CD8-positive, alpha-beta memory T cell (primary cell): ENCODE data around the gene NAE1. TPM values are rescaled to one million over a fixed set of nuclear protein-coding genes. Genes with fewer than 3 reads are reported as not detected.
"Not testable (repeated sequence)": the region's sequence is repeated elsewhere in the genome, so short reads cannot be mapped to it uniquely, and the experiment has no call there.

Experiments used
- CTCF ChIA-PET: fragments of 350-600 bp; sonication (Branson Sonifier 250); formaldehyde crosslinking; loops from one replicate; lab custom pipeline; 2021; ENCODE audit warnings: antibody characterized with exemption; lab: Charles Lee
- POLR2A ChIA-PET: fragments of 350-600 bp; sonication (Branson Sonifier 250); formaldehyde crosslinking; loops from one replicate; lab custom pipeline; 2021; ENCODE audit warnings: antibody characterized with exemption; lab: Charles Lee
- DNase-seq, 5 donors: peaks; one replicate each; pipeline versions ENCODE4 v3.0.0 to v3.0.0-alpha.2; 2020 to 2022; ENCODE audit warnings: mixed read lengths in 1 of 5
- H3K27ac ChIP-seq: one replicate; pipeline ENCODE4 v1.7.0; 2013; ENCODE audit warnings: low read depth, mild to moderate bottlenecking, low read length, moderate library complexity
- H3K27me3 ChIP-seq: 2 replicates; pipeline ENCODE4 v1.7.0; 2013; ENCODE audit warnings: low read length, mild to moderate bottlenecking; ENCODE audit not compliant: insufficient read depth, poor library complexity, severe bottlenecking
- H3K36me3 ChIP-seq: 2 replicates; pipeline ENCODE4 v1.7.0; 2013; ENCODE audit warnings: mild to moderate bottlenecking, low read length, moderate library complexity; ENCODE audit not compliant: insufficient read depth
- H3K4me1 ChIP-seq: 2 replicates; pipeline ENCODE4 v1.7.0; 2013; ENCODE audit warnings: mild to moderate bottlenecking, low read length, moderate library complexity; ENCODE audit not compliant: insufficient read depth
- H3K4me3 ChIP-seq: 2 replicates; pipeline ENCODE4 v1.7.0; 2013; ENCODE audit warnings: mild to moderate bottlenecking, low read length
- H3K9me3 ChIP-seq: 2 replicates; pipeline ENCODE4 v1.7.0; 2013; ENCODE audit warnings: mild to moderate bottlenecking, low read length
- H3K27ac Mint-ChIP-seq, 8 donors: one replicate each; pipeline ENCODE4 v1.8.0; 2020 to 2021; ENCODE audit warnings: mixed read lengths in 8 of 8, mild to moderate bottlenecking in 6 of 8, inconsistent platforms in 3 of 8, moderate library complexity in 3 of 8
- H3K27me3 Mint-ChIP-seq, 2 donors: one replicate each; pipeline ENCODE4 v1.8.0; 2020 to 2021; ENCODE audit warnings: mixed read lengths in 2 of 2, mild to moderate bottlenecking in 1 of 2, moderate library complexity in 1 of 2
- H3K36me3 Mint-ChIP-seq, 3 donors: one replicate each; pipeline ENCODE4 v1.8.0; 2020 to 2021; ENCODE audit warnings: mixed read lengths in 3 of 3, inconsistent platforms in 1 of 3, mild to moderate bottlenecking in 1 of 3
- H3K4me1 Mint-ChIP-seq, 3 donors: one replicate each; pipeline ENCODE4 v1.8.0; 2020 to 2021; ENCODE audit warnings: mixed read lengths in 3 of 3, inconsistent platforms in 1 of 3, mild to moderate bottlenecking in 1 of 3
- H3K4me3 Mint-ChIP-seq, 7 donors: one replicate each; pipeline ENCODE4 v1.8.0; 2020 to 2021; ENCODE audit warnings: mixed read lengths in 7 of 7, mild to moderate bottlenecking in 6 of 7, moderate library complexity in 4 of 7, inconsistent platforms in 2 of 7
- H3K9me3 Mint-ChIP-seq, 5 donors: one replicate each; pipeline ENCODE4 v1.8.0; 2020 to 2022; ENCODE audit warnings: mixed read lengths in 5 of 5, mild to moderate bottlenecking in 3 of 5, moderate library complexity in 2 of 5, inconsistent platforms in 1 of 5
- polyA plus RNA-seq: library from polyadenylated mRNA; unstranded; fragments of 300-500 nt; fragmentation: Illumina TruSeq; gene quantifications from one replicate; pipeline ENCODE4 v1.2.3, GENCODE V29; 2021
- total RNA-seq, 2 experiments: library from RNA; stranded (reverse); gene quantifications; one replicate each; pipeline ENCODE4 v1.2.3, GENCODE V29; 2021

The NAE1 gene
- total and polyA plus RNA-seq, 3 experiments from 2014 or later, result 76.6 to 110 (median 105) TPM

DNA sequence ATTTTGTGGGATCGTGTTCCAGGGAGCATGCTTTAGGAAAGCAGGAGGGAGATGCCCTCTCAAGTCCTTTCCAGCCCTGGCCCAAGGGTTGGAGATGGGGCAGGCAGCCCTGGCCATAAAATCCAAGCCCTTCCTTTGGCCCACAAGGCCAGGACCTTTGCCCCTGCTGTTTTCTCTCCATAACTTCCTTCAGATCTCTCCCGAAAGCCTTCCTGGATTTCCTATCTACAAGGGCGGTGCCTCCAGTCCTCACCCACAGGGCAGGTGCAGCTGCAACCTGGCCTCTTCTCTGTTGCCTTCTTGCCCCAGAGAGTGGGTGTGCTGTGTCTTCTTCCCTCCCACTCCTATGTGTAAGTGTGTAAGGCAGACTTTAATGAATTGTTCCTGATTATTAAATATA lies 41.1 kb upstream of the NAE1 start:
- CTCF ChIA-PET, result interaction anchor here (1.4 to 3.6 kb wide), 5 partner anchors 14 to 221 kb away, joined by 4 to 42 read pairs (median 5); partner anchors contain the start of gene NAE1
- POLR2A ChIA-PET, result interaction anchor here (0.5 kb wide), 1 partner anchor 265 kb away, joined by 3 read pairs; no protein-coding TSS in a partner anchor
- peak overlapping the region in 4 of 7 donors; percentile 8 to 65 (median 34) for H3K4me3 Mint-ChIP-seq

GRCh38 chr16:66871363-66871762 lies 40.6 kb upstream of the NAE1 start:
- H3K4me1 ChIP-seq, result peaks cover 17% of the 10 kb centered on the region
- not testable (repeated sequence) for H3K27me3 ChIP-seq, H3K9me3 Mint-ChIP-seq, H3K27me3 Mint-ChIP-seq, H3K9me3 ChIP-seq, H3K27ac ChIP-seq, DNase-seq, H3K36me3 Mint-ChIP-seq, H3K4me3 ChIP-seq, H3K36me3 ChIP-seq
- peaks cover 28 to 29% (median 28%) of the 10 kb centered on the region in 3 donors for H3K4me1 Mint-ChIP-seq
- ChIA-PET CTCF (interaction anchor here (0.9 to 3.6 kb wide), 3 partner anchors 9 to 221 kb away, joined by 4 to 42 read pairs (median 5); partner anchors contain the start of genes NAE1 and PDP2), POLR2A (interaction anchor here (0.5 kb wide), 1 partner anchor 265 kb away, joined by 3 read pairs; no protein-coding TSS in a partner anchor)
- peak overlapping the region in 3 of 7 donors; percentile 8 to 48 (median 41) for H3K4me3 Mint-ChIP-seq
- H3K27ac Mint-ChIP-seq, result peak overlapping the region in 1 of 8 donors; percentile 70

More for the DNA sequence above, 41.1 kb upstream of the NAE1 start:
- no peaks in the 10 kb centered on the region for H3K9me3 Mint-ChIP-seq
- H3K27me3 ChIP-seq, result no peaks in the 10 kb centered on the region
- no peak overlapping the region for H3K27ac ChIP-seq
- no peak overlapping the region for H3K4me3 ChIP-seq
- no peaks in the 10 kb centered on the region for H3K36me3 ChIP-seq
- peaks cover 17% of the 10 kb centered on the region for H3K4me1 ChIP-seq
- peak overlapping the region in 2 of 8 donors; percentile 43 to 79 for H3K27ac Mint-ChIP-seq
- peaks cover 28 to 29% (median 28%) of the 10 kb centered on the region in 3 donors for H3K4me1 Mint-ChIP-seq
- H3K27me3 Mint-ChIP-seq, result peaks cover 0 to 4% of the 10 kb centered on the region in 2 donors
- no peak for DNase-seq
- no peaks in the 10 kb centered on the region for H3K9me3 ChIP-seq
- no peaks in the 10 kb centered on the region for H3K36me3 Mint-ChIP-seq

DNA sequence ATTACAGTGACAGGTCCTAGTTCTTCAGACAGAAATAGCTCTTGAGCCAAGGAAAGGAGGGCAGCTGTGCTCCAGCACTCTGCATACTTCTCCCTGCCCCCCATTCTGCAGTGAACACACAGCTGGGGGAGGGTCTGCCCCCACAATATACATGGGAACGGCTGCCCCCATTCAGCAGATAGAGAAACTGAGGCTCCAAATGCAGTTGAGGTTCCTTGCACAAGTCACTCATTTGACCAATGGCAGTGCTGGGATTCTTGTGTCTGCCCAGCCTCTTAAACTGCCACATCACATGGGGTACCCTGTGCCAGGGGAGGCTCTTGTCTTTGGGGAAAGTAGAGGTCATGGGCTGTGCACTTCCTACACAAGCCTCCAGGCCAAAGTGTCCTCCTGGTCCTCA lies 38.6 kb upstream of the NAE1 start:
- H3K9me3 Mint-ChIP-seq, result no peaks in the 10 kb centered on the region
- Histone ChIP-seq H3K27me3 (no peaks in the 10 kb centered on the region), H3K9me3 (no peaks in the 10 kb centered on the region), H3K27ac (no peak overlapping the region), H3K4me1 (peaks cover 11% of the 10 kb centered on the region), H3K4me3 (no peak overlapping the region), H3K36me3 (no peaks in the 10 kb centered on the region)
- H3K27me3 Mint-ChIP-seq, result peaks cover 0 to 4% of the 10 kb centered on the region in 2 donors
- no peak overlapping the region for H3K4me3 Mint-ChIP-seq
- no peak for DNase-seq
- ChIA-PET POLR2A (interaction anchor here (1.7 kb wide), 1 partner anchor 39 kb away, joined by 8 read pairs; the partner anchor contains the start of gene NAE1), CTCF (interaction anchor here (0.8 to 3.4 kb wide), 9 partner anchors 9 to 464 kb away, joined by 3 to 58 read pairs (median 5); partner anchors contain the start of genes NAE1 and PDP2)
- no peak overlapping the region for H3K27ac Mint-ChIP-seq
- no peaks in the 10 kb centered on the region for H3K36me3 Mint-ChIP-seq
- H3K4me1 Mint-ChIP-seq, result peaks cover 21 to 22% (median 22%) of the 10 kb centered on the region in 3 donors

- ChIA-PET CTCF (interaction anchor here (1.0 to 1.4 kb wide), 2 partner anchors 9 to 33 kb away, joined by 3 to 5 read pairs; partner anchors contain the start of gene NAE1), POLR2A (no interaction called here)
- Mint-ChIP-seq H3K4me1 (peaks cover 4 to 5% (median 4%) of the 10 kb centered on the region in 3 donors), H3K36me3 (no peaks in the 10 kb centered on the region), H3K27me3 (peaks cover 0 to 3% of the 10 kb centered on the region in 2 donors), H3K9me3 (no peaks in the 10 kb centered on the region), H3K27ac (no peak overlapping the region), H3K4me3 (no peak overlapping the region)
- H3K4me1 ChIP-seq, result no peaks in the 10 kb centered on the region
- H3K36me3 ChIP-seq, result no peaks in the 10 kb centered on the region
- no peak for DNase-seq
- H3K9me3 ChIP-seq, result no peaks in the 10 kb centered on the region
- no peak overlapping the region for H3K4me3 ChIP-seq
- H3K27ac ChIP-seq, result no peak overlapping the region
- no peaks in the 10 kb centered on the region for H3K27me3 ChIP-seq
These were observed 32.9 kb upstream of the NAE1 start for GRCh38 chr16:66863707-66864106.

- no peaks in the 10 kb centered on the region for H3K4me1 ChIP-seq
- Mint-ChIP-seq H3K27ac (no peak overlapping the region), H3K27me3 (peaks cover 0 to 1% of the 10 kb centered on the region in 2 donors), H3K4me3 (no peak overlapping the region), H3K36me3 (no peaks in the 10 kb centered on the region), H3K9me3 (no peaks in the 10 kb centered on the region), H3K4me1 (no peaks in the 10 kb centered on the region)
- H3K36me3 ChIP-seq, result no peaks in the 10 kb centered on the region
- H3K27me3 ChIP-seq, result no peaks in the 10 kb centered on the region
- POLR2A ChIA-PET, result no interaction called here
- no peak overlapping the region for H3K4me3 ChIP-seq
- no peak for DNase-seq
- no peak overlapping the region for H3K27ac ChIP-seq
- CTCF ChIA-PET, result interaction anchor here (1.2 kb wide), 1 partner anchor 9 kb away, joined by 4 read pairs; no protein-coding TSS in a partner anchor
- H3K9me3 ChIP-seq, result no peaks in the 10 kb centered on the region
These were observed 31.3 kb upstream of the NAE1 start for GRCh38 chr16:66862023-66862520.

- Histone ChIP-seq H3K4me1 (no peaks in the 10 kb centered on the region), H3K27me3 (no peaks in the 10 kb centered on the region), H3K27ac (no peak overlapping the region), H3K4me3 (no peak overlapping the region), H3K9me3 (no peaks in the 10 kb centered on the region), H3K36me3 (no peaks in the 10 kb centered on the region)
- Mint-ChIP-seq H3K4me3 (no peak overlapping the region), H3K9me3 (no peaks in the 10 kb centered on the region), H3K36me3 (no peaks in the 10 kb centered on the region), H3K4me1 (no peaks in the 10 kb centered on the region), H3K27ac (no peak overlapping the region), H3K27me3 (peaks cover 0 to 1% of the 10 kb centered on the region in 2 donors)
- CTCF ChIA-PET, result interaction anchor here (0.9 to 1.9 kb wide), 3 partner anchors 8 to 29 kb away, joined by 4 read pairs; partner anchors contain the start of gene NAE1
- no peak for DNase-seq
- POLR2A ChIA-PET, result no interaction called here
These were observed 28.8 kb upstream of the NAE1 start for GRCh38 chr16:66859397-66860068.

DNA sequence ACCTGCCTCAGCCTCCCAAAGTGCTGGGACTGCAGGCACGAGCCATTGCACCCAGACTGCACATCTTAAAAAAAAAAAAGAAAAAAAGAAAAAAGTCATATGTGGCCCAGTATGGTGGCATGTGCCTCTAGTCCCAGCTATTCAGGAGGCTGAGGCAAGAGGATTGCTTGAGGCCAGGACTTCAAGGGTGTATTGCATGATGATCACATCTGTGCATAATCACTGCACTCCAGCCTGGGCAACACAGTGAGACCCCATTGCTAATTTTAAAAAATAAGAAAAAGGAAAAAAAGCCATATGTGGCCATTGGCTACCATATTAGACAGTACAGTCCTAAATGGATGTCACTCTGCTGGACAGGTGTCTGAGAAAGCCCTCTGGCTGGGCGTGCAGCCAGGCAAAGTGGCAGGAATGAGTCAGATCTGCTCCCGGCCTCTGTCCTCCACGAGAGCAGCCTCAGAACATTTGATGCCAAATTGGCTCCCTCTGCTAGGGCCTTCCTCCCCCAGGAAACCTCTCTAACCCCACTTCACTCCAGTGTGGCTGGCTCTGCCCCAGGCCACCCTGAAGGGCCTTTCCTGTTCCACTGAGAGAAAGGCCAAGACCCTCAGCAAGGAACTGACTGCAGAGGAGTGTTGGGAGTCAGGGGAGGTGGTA lies 28.1 kb upstream of the NAE1 start:
- DNase-seq, result no peak
- H3K27ac Mint-ChIP-seq, result no peak overlapping the region
- Histone ChIP-seq H3K4me1 (no peaks in the 10 kb centered on the region), H3K27me3 (no peaks in the 10 kb centered on the region), H3K36me3 (no peaks in the 10 kb centered on the region), H3K4me3 (no peak overlapping the region), H3K9me3 (no peaks in the 10 kb centered on the region), H3K27ac (no peak overlapping the region)
- POLR2A ChIA-PET, result no interaction called here
- no peak overlapping the region for H3K4me3 Mint-ChIP-seq
- H3K4me1 Mint-ChIP-seq, result no peaks in the 10 kb centered on the region
- H3K27me3 Mint-ChIP-seq, result peaks cover 0 to 1% of the 10 kb centered on the region in 2 donors
- H3K36me3 Mint-ChIP-seq, result no peaks in the 10 kb centered on the region
- CTCF ChIA-PET, result interaction anchor here (0.9 to 1.9 kb wide), 2 partner anchors 9 to 28 kb away, joined by 4 read pairs; partner anchors contain the start of gene NAE1
- H3K9me3 Mint-ChIP-seq, result no peaks in the 10 kb centered on the region
